Omental fat pad (tissue), 4 donors: ENCODE data around the gene BHMT. TPM values are rescaled to one million over a fixed set of nuclear protein-coding genes. Genes with fewer than 3 reads are reported as not detected.

ENCODE experiments used
- ATAC-seq: fragments of 150-250 bp; one replicate; pipeline ENCODE4 v1.9.1; 2016; ENCODE audit warnings: mild to moderate bottlenecking, moderate library complexity; ENCODE audit not compliant: low FRiP score
- DNase-seq: peaks from one replicate; pipeline ENCODE4 v3.0.0-alpha.2; 2019; ENCODE audit warnings: low spot score
- total RNA-seq, 4 donors: library from RNA; depleted of rRNA; stranded (reverse); fragments of >200 nt; gene quantifications; one replicate each; pipeline ENCODE4 v1.1.0, GENCODE V29; 2016
- TF ChIP-seq, protein P1 (sequence below), 3 donors: fragments of 450-650 bp; IDR thresholded peaks; one replicate each; pipeline ENCODE4 v1.5.1; 2016 to 2017; ENCODE audit warnings: antibody characterized with exemption in 3 of 3, mild to moderate bottlenecking in 3 of 3, moderate library complexity in 2 of 3

BHMT gene
- total RNA-seq, 4 donors from 2014 or later, result 0.28 to 3.8 (median 2.4) TPM

DNA sequence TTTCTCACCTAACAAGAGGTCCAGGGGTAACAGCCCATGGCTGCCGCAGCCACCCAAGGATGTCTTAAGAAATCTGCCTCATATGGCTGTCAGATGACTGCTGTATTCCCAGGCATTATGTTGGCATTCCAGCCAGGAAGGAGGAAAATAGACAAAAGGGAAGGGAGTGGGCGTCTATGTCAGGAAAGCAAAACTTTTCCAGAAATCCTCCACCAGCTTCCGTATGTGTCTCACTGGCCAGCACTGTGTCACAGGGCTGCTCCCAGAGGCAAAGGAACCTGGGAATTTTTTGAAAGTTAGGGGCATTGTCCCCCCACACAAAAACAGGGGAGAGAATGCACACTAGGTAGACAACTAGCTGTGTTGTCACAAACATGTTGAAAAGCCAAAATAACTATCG lies 34.8 kb upstream of the BHMT start:
- DNase-seq (no peak), ATAC-seq (no peak)
- TF ChIP-seq, protein P1, sequence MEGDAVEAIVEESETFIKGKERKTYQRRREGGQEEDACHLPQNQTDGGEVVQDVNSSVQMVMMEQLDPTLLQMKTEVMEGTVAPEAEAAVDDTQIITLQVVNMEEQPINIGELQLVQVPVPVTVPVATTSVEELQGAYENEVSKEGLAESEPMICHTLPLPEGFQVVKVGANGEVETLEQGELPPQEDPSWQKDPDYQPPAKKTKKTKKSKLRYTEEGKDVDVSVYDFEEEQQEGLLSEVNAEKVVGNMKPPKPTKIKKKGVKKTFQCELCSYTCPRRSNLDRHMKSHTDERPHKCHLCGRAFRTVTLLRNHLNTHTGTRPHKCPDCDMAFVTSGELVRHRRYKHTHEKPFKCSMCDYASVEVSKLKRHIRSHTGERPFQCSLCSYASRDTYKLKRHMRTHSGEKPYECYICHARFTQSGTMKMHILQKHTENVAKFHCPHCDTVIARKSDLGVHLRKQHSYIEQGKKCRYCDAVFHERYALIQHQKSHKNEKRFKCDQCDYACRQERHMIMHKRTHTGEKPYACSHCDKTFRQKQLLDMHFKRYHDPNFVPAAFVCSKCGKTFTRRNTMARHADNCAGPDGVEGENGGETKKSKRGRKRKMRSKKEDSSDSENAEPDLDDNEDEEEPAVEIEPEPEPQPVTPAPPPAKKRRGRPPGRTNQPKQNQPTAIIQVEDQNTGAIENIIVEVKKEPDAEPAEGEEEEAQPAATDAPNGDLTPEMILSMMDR (IDR thresholded peaks at IDR 0.05), result no peak

DNA sequence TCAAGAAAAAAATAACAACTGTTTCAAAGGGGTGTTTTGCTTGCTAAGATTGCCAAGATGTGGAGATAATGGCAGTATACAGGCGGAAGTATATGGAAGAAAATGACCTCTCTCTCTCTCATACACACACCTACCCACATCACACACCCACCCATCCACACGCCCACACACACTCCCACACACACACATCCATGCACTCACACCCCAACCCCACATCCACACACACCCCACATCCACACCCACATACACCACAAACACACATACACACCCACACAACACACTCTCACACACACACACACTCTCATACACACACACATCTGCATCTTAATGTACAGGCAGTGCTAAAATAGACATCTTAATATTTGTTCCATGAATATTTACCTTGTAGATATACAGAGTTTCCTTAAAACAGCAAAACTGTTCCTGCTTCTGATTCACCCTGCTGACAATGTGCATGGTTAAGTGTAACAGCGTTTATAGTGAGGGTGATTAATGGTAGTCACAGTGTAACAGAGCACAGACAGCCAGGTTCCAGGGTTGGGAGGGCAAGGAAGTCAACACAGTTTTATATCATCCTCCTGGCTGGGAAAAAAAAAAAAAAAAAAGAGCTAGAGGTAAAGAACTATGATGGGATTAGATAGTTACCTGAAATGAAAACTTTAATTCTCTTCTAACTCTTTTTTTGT lies 33.8 kb upstream of the BHMT start:
- ATAC-seq (no peak), DNase-seq (no peak)
- TF ChIP-seq, protein P1 (IDR thresholded peaks at IDR 0.05), result no peak

DNA sequence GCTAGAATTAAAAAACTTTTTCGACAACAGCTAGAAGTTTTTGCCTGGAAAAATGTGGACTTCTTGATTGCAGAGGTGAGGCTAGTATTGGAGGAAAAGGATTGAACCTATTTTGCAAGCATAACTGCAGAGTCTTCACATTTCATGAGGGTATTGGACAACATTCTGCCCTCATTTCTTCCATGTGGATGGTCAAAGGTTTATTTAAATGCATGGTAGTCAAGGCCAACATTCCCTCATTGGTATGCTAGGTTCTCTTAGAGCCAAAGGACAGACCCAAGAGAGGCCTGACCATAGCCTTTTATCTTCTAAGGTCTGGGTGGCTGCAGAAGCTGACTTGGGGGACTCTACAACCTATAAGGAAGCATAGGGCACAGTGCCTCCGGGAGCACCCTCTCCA lies 30.8 kb upstream of the BHMT start:
- TF ChIP-seq, protein P1 (IDR thresholded peaks at IDR 0.05), result no peak
- ATAC-seq (no peak), DNase-seq (no peak)

DNA sequence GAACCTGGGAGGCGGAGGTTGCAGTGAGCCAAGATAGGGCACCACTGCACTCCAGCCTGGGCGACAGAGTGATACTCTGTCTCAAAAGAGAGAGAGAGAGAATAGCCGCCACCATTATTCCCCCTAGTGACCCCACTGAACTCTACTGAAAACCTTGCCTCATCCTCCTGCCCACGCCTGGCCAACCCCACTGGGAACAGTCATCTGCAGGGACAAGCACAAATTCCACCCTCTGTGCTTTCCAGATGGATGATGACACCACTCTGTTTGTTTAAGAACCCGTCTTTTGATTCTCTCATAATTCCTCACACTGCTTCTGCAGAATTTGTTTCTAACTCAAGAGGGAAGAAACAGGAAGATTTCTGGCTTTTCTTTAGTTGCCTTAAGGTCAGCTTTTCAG lies 29.8 kb upstream of the BHMT start:
- TF ChIP-seq, protein P1 (IDR thresholded peaks at IDR 0.05), result no peak
- no peak for ATAC-seq

DNA sequence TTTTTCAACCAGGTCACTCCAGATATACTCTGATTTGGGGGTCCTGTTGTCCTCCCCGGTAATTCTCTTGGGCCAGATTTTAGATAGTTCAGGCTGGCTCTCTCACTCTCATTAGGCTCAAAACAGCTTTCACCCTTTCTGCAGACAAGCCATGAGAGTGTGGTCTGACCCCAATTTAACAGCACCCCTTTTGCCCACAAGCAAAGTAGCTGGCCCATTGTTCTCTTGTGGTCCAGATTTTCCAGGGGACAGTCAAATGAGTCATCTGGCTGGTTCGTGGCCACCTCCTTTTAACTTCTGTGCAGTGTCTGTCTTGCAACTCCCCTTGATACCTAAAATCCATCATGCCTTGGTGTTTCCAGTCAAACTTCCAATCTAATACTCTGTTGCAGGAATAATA lies 25.5 kb upstream of the BHMT start:
- DNase-seq (no peak), ATAC-seq (no peak)
- TF ChIP-seq, protein P1 (IDR thresholded peaks at IDR 0.05), result no peak

More for the DNA sequence above, 29.8 kb upstream of the BHMT start:
- DNase-seq, result no peak

DNA sequence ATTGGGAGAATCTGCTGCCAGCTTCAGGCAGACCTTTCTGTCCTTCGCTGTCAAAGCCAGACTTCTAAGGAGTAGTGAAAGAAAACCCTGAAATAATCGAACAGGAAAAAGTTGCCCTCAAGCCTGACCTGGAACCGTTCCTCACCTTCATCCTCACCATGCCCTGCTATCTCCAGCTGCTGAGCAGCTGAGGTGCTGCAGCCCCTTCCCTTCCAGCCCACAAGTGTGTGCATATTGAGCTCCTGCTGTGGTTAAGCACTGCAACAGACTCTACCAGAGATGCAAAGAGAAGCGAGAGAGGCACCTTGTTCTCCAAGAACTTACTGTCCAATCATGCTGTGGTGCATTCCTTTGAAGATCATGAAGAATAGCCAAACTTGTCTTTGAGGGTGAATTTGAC lies 23.1 kb upstream of the BHMT start:
- DNase-seq, result no peak
- TF ChIP-seq, protein P1 (IDR thresholded peaks at IDR 0.05), result no peak
- no peak for ATAC-seq

DNA sequence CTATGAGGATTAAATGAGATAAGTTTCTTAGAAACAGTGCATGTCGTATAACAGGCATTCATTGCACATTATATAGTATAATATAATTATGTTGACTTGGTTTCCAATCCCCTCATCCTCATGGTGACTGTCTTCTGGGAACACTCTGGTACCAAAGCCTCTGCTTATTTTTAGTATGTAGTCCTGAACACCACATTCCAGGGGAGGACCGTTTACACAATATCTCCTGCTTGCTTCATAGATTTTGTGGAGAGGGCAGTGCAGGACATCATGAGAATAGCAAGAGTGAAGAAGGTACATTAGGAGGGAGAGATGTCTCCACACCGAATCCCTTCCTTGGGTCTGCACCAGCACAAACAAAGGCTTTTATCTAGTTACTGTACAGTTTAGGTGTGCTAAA lies 20.5 kb upstream of the BHMT start:
- TF ChIP-seq, protein P1 (IDR thresholded peaks at IDR 0.05), result no peak
- no peak for ATAC-seq
- no peak for DNase-seq
